Activated CD4-positive, alpha-beta T cell treated with anti-CD3 and anti-CD28 coated beads, Interleukin-2, Interleukin-4, amounts not matched to agents 100 ng/mL and 50 ng/mL, durations not matched to agents 16 hours and 8 hours (primary cell): ENCODE data around the gene TRIM17.

Experiments
- DNase-seq: peaks from one replicate; pipeline ENCODE4 v3.0.0-alpha.2; 2020; ENCODE audit warnings: low spot score

The TRIM17 gene

DNA sequence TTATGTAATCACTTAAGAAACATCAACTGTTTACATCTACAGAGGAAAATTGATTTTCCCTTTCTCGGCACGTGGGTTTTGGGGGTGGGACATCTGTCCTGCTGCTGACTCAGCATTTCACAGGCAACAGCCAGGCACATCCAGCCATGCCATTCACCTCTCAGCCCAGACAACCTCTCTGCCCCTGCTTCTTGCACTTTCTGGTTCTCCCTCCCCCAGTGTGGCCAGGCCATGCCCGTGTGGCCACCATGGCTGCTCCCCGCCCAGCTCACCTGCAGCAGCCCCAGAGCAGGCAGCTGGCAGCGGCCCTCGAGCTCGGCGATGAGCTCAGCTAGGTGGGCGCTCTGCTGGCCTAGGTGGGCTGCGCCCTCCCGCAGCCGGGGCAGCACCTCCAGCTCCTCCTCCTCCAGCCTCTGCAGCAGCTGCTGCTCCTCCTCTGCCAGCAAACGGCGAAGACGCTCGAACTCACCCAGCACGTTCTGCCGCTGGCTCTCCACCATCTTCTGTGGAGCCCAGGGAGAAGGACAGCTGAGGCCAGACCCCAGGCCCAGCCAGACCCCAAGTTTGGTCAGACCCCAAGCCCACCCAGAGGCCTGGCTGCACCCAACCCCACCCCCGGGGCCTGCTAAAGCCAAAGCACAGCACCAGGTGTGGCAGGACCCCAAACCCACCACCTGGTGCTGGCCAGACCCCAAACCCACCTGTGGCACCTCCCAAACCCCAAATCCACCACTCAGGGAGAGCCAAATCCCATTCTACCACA is 15.8 kb downstream of the TRIM17 start:
- no peak for DNase-seq

DNA sequence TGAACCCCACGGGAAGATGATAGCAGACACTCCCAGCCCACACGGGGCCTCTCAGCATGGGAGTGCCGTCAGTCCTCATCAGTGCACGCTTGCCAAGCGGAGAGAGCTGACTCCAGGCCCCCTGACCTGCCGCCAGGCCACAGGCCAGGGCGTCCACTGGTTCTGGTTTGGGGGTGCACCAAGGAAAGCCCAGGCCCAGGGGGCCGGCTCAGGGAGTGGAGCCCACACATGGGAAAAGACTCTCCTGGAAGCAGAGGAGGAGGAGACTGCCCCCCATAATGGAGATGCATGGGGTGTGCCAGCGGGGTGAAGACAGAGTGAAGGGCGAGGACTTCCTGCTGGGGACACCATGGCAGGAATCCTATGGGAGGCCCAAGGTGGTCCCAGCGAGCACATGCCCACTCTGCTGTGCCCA is 16.4 kb downstream of the TRIM17 start:
- DNase-seq, result no peak

DNA sequence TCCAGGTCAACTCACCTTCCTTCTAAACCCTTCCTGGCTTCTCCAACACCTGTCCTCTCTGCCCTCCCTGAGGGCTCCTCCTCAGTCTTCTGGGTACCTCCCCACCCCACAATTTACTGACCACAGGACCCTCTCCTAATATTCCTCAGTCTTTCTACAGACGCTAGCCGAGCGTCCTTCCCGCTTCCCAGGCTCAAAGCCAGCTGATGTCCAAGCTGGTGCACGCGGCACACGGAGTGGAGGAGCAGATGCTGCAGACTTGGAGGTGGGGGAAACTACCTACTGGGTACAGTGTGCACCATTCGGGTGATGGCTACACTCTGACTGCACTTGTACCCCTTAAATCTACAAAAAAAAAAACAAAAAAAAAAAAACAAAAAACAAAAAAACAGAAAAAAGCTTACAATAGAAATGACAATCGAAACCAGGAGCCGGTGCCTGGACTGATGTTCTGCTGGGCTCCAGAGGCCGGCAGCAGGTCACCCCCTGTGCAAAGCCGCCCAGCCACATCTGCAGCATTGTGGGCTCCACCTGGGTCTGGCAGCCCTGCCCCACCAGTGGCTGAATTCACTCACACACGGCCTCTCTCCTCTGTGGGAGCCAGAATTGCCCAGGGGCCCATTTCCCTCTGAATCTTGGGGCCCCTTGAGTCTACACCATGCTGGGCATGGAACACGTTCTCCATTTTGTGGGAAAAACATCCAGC is 17.0 kb downstream of the TRIM17 start:
- DNase-seq, result no peak

DNA sequence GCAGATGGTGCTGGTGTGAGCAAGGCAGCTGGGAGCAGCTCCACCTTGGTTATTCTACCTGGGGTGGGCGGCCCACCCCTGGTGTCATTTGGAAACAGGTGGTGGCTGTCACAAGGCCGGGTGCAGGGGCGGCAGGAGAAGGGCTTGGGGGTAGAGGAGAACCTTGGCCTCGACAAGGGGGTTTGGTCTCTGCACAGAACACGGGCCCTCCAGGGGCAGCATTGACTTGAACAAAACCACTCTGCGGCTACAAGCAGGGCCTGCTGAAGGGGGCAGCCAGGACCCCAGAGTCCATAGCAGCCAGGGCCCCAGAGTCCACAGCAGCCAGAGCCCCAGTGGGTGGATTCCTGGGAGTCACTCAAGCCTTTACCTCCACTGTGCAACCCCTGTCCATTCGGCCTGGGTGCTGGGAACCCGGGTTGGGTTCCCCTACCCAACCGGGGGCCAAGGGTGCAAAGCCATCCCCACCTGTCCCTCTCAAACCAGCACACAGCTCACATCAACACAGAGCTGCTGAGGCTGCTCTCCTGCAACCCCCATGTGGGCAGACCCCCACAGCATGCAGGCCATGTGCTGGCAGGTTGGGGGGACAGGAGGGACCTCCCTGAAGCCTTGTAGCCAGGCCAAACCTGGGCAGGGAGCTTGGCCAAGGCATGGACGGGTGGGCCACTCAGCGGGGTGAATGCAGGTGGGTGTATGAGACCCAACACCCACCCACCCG is 17.8 kb downstream of the TRIM17 start:
- no peak for DNase-seq

DNA sequence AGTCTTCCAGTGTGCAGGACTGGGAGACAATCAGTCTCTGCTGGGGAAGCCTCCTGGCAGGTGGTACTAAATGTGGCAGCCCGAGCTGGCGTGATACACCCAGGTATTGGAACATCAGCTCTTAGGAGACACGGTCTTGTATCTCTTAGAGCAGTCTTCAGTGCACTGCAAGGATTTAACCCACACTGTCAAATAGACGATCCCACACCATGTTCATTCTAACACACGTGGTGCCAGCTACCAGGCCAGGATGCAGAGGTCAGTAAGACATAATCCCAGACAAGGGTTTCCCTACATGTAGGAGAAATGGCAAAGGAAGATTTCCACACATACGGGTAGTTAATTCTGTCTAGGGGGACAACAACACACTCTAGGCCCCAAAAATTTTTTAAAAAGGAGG is 18.7 kb downstream of the TRIM17 start:
- DNase-seq, result no peak

DNA sequence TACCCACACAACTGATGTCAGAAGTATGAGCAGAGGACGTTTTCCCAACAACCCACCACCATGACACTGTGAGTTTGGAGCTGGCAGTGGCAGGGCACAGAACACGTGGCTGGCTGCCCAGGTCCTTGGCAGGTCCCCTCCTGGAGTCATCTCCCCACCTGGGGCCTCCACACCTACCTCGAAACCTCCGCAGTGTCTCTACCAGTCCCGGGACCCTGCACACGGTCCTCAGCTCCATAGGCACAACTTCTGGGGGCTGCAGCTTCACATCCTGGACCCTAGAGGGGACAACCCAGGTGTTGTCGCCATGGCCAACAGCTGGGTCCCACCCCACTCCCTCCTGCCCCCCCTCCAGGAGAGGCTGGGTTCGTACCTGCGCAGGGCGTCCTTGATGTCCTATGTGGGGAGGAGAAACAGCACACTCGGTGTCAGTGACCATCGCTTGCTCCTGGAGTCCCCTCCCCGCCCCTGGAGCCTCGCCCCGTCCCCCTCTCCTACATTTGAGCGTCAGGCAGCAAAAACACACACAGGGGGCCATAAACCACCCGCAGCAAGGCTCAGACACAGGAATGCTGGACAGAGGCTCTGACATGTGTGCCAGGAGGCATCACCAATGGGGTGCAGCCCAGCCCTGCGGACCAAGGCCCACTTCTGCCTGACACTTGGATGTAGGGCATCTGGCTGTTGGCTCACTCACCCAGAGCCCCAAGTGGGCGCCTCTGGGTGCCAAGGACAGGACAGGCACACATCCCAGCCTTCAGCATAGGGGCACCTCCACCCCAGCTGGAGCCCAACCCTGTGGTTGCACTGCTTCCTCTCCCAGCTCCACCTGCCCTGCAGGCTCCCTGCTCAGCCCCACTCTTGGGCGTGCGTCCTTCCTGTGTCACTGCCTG is 19.6 kb downstream of the TRIM17 start:
- no peak for DNase-seq

DNA sequence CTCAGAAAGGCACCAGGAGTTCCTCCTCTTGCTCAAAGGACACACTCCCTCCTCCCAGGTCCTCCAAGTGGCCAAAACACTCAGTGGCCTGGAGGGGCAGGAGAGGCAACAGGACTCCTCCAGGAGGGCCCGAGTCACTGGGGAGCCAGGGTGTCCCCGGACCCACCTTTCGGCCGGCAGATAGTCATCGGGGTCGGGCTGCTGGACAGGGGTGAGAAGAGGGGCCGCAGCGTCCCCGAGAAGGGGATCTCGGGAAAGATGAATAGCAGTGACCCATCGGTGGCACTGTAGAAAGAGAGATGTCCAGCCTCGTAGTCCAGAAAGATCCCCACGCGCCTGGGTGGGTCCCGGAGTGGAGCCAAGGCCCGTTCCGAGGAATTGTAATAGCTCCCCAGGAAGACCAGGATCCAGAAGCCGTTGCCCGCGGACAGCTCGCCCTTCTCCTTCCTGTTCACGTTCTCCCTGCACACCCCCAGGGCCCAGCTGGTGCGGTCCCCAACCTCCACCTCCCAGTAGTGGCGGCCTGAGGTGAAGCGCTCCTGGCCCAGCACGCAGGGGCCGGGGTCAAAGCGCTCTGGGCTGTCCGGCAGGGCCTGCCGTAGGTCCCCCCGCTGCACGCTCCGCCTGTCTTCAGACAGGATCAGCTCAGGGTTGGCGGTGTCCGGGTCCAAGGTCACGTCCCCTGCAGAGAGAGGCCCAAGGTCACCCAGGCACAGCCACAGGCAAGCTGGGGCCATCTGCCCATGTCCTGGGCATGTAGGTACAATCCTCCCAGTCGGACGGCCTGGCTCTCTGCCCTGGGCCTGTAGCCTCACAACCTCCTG is 21.9 kb downstream of the TRIM17 start:
- DNase-seq, result no peak

DNA sequence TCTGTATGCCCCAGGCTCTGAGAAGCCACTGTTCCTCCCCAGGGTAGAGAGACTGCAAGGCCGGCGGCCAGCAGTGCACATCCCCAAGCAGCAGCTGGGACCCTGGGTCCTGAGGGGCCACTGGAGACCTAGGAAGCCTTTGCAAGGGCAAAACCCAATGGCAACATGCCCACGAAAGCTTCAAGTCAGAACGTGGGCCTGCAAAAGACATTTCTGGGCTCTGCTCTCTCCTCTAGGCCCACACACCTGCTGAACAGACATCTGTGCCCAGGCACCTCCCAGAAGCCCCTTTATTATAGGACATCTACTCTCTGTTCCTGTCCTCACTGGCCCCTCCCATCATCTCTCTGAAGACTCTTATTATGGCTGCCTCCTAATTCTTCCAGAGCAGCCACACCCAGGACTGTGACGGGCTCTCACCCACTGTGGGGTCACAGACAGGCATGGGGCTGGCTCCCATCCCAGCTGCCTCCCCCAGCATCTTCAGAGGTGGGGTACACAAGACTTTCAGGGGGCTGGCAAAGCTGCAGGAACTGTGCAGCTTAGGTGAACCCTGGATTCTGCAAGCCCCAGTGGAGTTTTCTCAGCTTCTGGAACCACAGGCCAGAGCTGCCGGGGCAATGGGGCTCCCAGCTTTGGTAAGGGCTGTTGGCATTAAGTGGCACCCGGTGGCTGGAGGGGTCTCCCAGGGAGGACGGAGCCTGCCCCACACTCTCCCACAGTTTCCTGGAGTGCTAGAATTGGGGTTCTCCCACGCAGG is 22.7 kb downstream of the TRIM17 start:
- no peak for DNase-seq

DNA sequence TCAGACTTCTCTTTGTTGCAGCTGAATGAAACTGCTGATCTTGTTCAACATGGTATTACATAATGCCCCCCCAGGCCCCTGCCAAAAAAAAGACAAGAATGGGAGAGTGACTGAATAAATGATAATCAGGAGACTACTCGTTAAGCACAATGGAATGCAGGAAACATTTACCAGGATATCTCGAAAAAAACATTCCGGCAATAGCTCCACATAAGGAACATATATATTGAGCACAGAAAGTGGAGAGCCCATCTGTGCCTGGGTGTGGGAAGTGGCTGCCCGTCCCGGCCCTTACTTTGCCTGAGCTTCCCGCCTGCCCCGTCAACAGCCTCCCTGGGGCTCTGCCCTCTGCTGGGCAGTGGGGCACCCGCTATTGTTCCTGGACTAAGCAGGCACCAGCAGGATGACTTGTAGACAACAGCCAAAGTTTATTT is 23.4 kb downstream of the TRIM17 start:
- no peak for DNase-seq

DNA sequence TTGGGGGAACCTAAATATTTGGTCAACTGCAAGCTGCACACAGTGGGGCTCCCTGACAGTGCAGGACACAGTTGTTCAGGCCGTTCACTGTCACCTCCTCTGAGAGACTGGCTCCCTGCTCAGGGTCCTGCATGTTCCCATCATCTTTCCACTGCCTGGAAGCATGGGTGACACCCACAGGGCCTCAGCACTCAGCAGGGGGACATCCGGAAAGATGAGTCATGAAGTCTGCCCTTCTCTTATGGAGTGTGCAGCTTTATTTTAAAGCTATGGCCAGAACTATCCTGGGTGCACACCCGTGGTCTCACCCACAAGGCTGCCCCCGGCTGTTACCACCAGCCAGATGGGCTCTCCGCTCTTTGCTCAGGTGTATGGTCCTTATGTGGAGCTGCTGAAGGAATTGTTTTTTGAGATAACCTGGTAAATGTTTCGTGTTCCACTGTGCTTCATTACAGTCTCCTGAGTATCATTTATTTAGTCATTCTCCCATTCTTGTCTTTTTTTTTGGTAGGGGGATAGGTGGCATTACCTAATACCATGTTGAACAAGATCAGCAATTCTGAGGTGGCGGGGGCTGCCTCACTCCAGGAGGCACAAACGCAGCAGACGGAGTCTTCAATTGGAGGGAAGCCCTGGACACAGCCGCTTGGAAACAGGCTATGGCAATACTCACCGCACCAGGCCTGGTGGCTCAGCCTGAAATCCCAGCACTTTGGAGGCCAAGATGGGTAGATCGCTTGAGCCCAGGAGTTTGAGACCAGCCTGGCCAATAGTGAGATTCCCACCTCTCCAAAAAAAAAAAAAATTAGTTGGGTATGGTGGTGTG is 24.3 kb downstream of the TRIM17 start:
- DNase-seq, result no peak

DNA sequence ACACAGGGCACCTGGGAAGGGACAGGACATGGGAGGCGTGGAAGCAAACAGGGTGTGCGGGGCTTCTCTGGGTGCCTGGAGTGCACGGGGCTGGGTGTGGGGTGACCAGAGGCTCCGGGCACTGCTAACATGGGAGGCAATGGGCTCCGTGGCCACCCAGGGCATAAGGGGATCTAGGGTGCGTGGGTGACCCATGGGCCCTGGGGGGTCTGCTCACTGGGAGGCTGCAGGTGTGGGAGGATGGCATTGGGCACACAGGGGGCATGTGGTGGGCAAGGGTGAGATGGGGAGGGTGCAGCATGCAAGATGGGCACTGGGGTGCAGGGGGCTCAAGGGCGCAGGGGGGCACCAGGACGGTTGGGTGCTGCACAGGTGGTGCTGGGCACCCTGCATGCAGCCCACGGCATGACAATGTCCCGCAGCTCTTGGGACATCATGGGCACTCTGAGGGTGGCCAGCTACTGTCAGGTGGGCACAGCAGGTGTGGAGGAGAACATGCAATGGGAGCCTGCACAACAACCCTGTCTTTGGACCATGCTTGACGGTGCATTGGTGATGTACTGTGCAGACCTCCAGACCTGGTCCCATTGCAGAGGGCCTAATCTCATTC is 25.1 kb downstream of the TRIM17 start:
- DNase-seq, result no peak

DNA sequence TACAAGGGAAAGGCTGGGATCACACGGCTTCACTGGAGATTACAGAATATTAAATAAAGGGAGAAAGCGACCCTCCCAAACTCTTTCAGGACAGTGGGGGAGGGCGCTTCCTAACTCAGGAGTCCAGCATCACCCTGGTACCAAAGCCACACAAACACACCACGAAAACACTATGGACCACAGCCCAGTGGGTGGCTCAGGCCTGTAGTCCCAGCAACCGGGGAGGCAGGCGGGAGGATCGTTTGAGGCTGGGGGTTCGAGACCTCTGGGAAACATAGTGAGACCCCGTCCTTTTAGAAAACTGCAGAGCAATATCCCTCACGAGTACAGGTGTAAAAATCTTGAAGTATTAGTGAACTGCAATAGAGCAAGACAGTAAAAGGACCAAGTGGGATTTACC is 26.0 kb downstream of the TRIM17 start:
- no peak for DNase-seq

DNA sequence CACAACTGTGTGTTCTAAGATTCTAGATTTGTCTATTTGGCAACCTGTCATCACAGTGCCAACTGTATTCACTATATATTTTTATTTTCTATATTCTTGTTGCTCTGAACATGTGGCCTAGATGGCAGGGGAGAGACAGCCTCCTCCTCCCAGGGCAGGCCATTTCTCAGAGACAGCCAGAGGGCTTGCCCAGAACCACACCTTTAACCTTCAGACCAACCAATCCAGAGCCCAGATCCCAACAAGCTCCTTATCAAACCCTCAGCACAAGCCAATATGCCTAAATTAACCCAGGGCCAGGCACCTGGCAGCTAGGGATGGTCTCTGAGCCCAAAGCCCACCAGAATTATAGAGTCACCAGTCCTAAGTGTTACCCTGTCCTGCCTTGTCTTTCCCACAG is 29.3 kb downstream of the TRIM17 start:
- DNase-seq, result no peak

DNA sequence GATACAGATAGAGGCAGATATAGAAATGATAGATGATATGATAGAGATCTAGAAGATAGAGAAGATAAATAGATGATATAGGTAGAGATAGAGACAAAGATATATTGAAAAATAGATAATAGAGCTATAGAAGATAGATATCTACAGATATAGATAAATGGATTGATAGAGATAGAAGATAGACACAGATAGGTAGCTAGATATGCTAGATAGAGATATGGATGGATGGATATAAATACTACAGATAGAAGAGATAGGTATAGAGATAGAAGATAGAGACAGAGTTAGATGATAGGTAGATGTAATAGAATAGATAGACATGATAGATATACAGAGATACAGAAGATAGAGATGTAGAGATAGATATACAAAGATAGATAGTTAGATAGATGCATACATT is 31.4 kb downstream of the TRIM17 start:
- no peak for DNase-seq

DNA sequence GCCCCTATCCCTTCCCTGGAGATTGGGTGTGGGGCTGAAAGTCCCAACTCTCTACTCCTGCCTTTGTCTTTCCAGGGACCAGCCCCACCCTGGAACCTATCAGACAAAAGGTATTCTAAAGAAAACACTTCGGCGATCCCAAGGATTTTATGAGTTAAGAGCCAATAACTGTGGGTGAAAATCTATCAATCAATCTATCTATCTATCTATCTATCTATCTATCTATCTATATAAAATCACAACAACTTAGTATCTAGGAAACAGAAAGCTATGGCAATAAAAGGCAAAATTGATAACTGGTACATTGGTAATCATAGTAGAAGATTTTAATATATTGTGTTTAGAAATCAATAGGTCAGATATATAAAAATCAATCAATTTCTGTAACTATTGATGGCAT is 32.9 kb downstream of the TRIM17 start:
- DNase-seq, result no peak

DNA sequence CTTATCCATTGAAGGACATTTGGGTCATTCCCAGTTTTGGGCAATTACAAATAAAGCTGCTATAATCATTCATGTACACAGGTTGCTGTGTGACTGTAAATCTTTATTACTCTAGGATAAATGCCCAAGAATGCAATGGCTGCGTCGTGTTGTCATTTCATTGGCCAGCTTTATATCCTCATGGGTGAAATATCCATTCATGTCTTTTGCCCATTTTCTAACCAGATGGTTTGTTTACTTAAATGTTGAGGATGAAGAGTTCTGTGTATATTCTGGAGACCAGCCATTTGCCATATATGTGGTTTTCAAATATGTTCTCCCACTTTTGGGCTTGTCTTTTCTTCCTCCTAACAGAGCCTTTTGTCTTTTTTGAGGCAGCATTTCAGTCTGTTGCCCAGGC is 35.3 kb downstream of the TRIM17 start:
- no peak for DNase-seq

DNA sequence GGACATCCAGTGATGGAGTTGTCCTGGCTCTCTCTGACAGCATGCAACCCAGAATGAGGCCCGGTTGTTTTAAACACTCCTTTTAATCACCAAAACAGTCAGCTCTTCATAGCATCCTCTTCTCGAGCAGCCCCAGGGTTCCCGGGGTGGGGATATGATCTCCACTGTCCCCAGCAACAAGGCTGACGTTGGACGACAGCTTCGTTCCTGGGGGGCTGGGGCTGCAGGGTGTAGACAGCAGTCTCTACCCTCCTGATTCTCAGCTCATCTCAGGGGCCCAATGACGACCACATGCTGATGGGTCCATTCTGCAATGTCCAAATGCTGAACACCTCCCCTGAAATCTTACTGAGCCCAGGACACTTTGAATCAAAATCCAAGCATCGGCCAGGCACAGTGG is 37.0 kb downstream of the TRIM17 start:
- no peak for DNase-seq

DNA sequence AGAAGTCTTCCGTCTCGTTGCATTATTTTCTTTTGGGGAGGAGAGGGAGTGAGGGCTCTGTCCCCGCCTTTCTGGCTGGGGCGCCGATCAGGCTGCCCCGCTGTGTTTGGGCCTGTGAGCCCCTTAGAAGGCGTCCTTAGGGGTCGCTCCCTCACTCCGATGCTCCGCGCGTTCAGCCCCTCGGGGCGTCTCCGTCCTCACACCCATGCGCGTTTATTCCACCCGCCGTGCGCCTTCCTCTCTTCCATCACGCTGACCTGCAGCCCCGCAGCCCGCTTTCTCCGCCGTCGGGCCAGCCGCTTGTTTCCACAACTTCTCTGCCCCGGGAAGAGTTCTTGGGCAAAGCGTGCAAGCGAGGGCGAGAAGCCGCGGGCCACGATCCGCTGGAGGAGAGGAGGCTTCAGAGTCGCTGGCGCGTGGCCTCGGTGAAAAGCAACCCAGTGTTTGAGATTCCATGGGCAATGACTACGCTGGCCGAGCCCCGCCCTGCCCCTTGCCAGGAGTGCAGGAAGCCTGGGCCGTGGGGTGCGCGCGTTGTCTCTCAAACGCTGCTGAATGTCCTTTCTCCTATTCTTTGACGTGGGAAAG is 37.7 kb downstream of the TRIM17 start:
- DNase-seq, result no peak
